Mesodermal cell (in vitro differentiated cells): ENCODE measurements around the gene SIGLEC6.

ENCODE experiments used
- H3K27ac ChIP-seq: 2 replicates; pipeline ENCODE4 v1.7.0; 2013; ENCODE audit warnings: mild to moderate bottlenecking, low read depth, low read length, moderate library complexity; ENCODE audit not compliant: severe bottlenecking
- H3K36me3 ChIP-seq: 2 replicates; pipeline ENCODE4 v1.7.1; 2013; ENCODE audit warnings: mild to moderate bottlenecking, low read length, moderate library complexity; ENCODE audit not compliant: control insufficient read depth, insufficient read depth
- H3K4me1 ChIP-seq: one replicate; pipeline ENCODE4 v1.7.1; 2013; ENCODE audit warnings: mild to moderate bottlenecking, low read length; ENCODE audit not compliant: insufficient read depth, control insufficient read depth, poor library complexity, severe bottlenecking
- H3K4me3 ChIP-seq: 2 replicates; pipeline ENCODE4 v1.7.0; 2013; ENCODE audit warnings: low read length, control low read depth, mild to moderate bottlenecking; ENCODE audit not compliant: insufficient read depth, poor library complexity, severe bottlenecking; ENCODE audit errors: extremely low read depth
- H3K9me3 ChIP-seq: 2 replicates; pipeline ENCODE4 v1.7.1; 2013; ENCODE audit warnings: mild to moderate bottlenecking, low read length, moderate library complexity; ENCODE audit not compliant: control insufficient read depth
- WGBS, 2 experiments: methylation state at CpG; one replicate each; pipeline ENCODE4 v1.1.5; 2013; ENCODE audit warnings: missing lambda C conversion rate in 2 of 2; ENCODE audit not compliant: insufficient coverage in 2 of 2; 5-methylcytosine and 5-hydroxymethylcytosine counted together

The SIGLEC6 gene

DNA sequence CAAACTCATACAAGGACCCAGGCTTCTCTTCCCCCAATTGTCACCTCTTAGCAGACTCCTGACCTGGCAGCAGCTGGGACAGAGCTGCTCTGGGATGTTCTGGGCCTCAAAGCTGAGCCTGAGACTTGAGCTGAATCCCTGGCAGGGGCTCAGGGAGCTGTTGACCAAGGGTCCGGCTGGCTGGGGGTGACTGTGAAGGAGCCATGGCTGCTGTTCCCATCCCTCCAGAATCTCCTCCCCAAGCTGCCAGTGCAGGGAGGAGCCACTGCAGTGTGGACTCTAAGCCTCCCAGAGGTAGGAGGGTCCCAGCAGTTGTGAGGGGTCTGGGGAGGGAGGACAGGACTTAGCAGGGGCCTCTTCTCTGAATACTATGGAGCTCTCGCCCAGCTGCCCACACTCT lies 2.2 kb downstream of the SIGLEC6 start:
- WGBS, 2 experiments, result 100% methylated on average over 1 of the region's 2 CpGs; no CpG with 5 or more reads in 1 of the 2 experiments
- Histone ChIP-seq H3K9me3 (no peaks in the 10 kb centered on the region), H3K4me1 (no peaks in the 10 kb centered on the region), H3K4me3 (no peak overlapping the region), H3K36me3 (no peaks in the 10 kb centered on the region), H3K27ac (no peak overlapping the region)

DNA sequence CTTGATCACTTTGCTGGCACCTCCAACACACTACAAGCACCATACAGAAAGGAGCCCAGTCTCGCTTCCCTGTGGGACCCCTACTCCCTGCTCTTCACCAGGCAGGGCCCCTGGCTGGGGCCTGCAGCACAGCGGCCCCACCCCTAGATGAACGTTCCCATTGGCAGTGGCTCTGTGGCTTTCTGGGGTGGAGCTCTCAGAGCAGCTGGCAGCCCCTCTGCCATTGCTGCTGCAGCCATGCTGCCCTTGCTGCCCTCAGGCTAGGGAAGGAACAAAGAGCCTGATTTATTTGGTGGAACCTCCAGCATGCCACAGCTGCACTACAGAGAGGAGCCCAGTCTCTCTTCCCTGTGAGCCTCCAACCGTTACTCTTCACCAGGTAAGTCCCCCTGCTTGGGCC lies 5.8 kb downstream of the SIGLEC6 start:
- Histone ChIP-seq H3K36me3 (no peaks in the 10 kb centered on the region), H3K9me3 (no peaks in the 10 kb centered on the region), H3K27ac (no peak overlapping the region), H3K4me1 (no peaks in the 10 kb centered on the region), H3K4me3 (no peak overlapping the region)
- 43 to 61% methylated on average over 3 to 4 of the region's 4 CpGs for WGBS, 2 experiments

DNA sequence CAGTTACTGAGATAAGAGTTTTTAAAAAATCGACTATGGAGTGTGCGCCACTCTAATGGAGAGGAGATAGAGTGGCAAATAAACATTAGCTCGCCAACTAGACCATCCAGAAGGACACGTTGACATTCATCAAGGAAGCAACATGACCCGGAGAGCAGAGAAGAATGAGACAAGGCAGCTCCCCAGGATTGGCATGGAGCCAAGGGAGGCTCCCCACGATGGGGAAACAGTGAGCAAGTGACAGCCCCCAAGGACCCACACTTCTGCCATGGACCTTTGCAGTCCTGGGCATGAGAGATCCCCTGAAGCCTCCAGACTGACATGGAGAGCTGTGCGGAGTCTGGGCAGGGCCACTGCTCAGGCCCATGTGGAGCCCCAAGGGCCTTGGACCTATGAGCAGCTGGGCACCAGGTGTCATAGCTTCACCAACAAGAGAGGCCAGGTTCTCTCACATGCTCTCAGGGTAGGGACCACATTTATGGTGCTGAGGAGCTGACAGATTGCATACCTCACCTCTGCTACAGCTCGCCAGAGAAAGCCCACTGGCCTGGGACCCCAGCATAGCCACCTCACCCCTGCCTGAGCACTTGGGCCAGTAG lies 6.7 kb downstream of the SIGLEC6 start:
- 84 to 85% methylated on average over 6 to 7 of the region's 8 CpGs for WGBS, 2 experiments
- Histone ChIP-seq H3K36me3 (no peaks in the 10 kb centered on the region), H3K9me3 (no peaks in the 10 kb centered on the region), H3K4me3 (no peak overlapping the region), H3K27ac (no peak overlapping the region), H3K4me1 (no peaks in the 10 kb centered on the region)

DNA sequence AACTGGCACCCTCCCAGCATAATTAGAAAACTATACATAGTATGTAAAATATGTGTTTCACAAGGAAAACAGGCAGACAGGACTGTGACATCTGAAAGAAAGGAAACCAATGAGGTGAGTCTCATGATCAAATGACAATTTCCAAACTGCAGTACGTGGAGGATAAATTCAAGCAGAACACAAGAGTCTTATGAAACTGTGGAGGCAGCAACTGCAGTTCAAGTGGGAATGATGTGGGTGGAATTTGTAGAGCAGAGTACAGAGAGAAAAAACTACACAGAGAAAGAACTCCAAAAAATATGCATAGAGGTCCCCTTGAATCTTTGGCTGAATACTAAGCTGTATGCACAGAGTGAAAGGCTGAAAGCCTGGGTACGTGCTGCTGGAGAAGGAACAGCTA lies 9.7 kb downstream of the SIGLEC6 start:
- no peaks in the 10 kb centered on the region for H3K36me3 ChIP-seq
- no peaks in the 10 kb centered on the region for H3K4me1 ChIP-seq
- H3K27ac ChIP-seq, result no peak overlapping the region
- 82 to 89% methylated on average over 1 of the region's 2 CpGs for WGBS, 2 experiments
- H3K4me3 ChIP-seq, result no peak overlapping the region
- peaks cover 5% of the 10 kb centered on the region for H3K9me3 ChIP-seq

DNA sequence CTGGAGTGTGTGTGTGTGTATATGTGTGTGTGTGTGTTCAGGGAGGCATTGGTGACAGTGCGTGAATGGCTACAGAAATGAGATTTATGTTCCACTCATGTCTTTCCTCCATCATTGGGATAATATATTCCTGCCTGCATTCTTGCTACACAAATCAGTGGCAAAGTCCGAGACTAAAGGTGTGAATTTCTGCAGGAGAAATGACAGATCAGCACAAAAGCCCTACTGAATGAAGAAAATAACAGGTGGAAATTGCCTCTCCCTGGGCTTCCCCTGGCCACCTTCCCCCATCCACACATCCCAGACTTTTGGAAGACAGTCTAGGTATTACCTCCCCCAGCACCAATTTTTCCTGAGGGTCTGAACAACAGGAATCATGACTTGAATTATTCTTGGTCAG lies 10.1 kb downstream of the SIGLEC6 start:
- Histone ChIP-seq H3K4me1 (no peaks in the 10 kb centered on the region), H3K4me3 (no peak overlapping the region), H3K9me3 (peaks cover 5% of the 10 kb centered on the region), H3K27ac (no peak overlapping the region), H3K36me3 (no peaks in the 10 kb centered on the region)
- WGBS, 2 experiments, result 60 to 100% methylated on average over 1 of the region's 2 CpGs

DNA sequence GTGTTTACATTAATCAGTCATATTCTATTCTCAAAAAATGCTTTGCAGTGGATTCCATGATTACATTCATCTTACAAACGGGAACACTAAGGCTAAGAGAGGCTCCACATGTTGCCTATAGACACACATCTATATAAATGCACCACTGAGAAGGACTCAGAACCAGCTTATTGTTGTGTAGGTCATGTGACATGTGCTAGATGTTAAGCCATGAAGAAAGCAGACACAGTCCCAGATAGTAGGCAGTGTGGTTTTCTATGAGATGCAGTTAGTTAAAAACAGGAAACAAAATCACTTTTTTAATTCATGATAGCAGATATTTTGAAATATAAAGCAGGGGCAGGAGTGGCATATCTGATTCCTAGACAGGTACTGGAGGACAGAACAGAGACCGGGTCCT lies 10.7 kb downstream of the SIGLEC6 start:
- no peak overlapping the region for H3K4me3 ChIP-seq
- 0% methylated on average over 1 of the region's 2 CpGs; no CpG with 5 or more reads in 1 of the 2 experiments for WGBS, 2 experiments
- H3K27ac ChIP-seq, result no peak overlapping the region
- H3K36me3 ChIP-seq, result no peaks in the 10 kb centered on the region
- no peaks in the 10 kb centered on the region for H3K4me1 ChIP-seq
- peaks cover 5% of the 10 kb centered on the region for H3K9me3 ChIP-seq

DNA sequence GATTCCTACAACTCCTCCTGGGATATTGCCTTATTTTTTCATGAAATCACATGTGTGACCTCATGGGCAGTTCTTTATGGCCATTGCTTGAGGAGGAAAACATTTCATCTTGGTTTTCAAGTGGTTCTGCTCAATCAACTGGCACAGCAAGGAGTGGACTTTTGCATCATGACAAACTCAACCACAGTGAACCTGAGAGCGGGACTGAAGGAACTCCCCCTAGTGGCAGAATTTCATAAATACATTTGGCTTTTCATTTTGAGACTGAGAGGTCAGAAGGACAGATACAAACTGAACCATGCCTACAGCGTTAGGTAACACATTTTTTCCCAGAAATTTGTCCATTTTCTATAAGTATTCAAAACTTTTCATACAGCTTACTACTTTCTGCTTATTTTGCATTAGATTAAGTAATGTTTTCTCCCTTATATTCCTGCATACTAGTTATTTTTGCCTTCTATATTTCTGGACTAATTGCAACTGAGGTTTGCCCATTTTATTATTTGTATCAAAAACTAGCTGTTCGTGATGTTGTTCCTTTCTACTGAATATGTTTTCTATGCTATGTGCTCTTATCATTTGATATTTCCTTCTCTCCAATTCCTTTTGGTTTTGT lies 16.5 kb downstream of the SIGLEC6 start:
- peaks cover 5% of the 10 kb centered on the region for H3K9me3 ChIP-seq
- H3K36me3 ChIP-seq, result no peaks in the 10 kb centered on the region
- WGBS, 2 experiments, result 7% methylated on average over 2 of the region's 3 CpGs; no CpG with 5 or more reads in 1 of the 2 experiments
- H3K27ac ChIP-seq, result no peak overlapping the region
- H3K4me3 ChIP-seq, result no peak overlapping the region
- no peaks in the 10 kb centered on the region for H3K4me1 ChIP-seq

DNA sequence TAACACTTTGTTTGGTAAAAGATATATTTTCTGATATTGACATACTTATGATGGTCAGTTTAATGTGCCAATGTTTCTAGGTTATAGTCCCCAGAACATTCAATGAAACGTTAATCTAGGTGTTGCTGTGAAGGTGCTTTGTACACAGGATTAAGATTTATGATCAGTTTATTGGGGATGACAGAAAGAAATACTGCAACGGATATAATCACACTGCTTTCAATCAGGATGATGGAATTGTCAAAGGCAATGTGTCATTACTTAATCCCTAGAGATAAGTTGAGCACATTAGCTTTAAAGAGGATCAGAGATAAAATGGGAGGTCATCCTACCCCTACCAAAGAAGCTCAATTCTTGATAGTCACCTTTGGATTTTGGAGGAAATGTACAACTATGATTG lies 17.5 kb downstream of the SIGLEC6 start:
- Histone ChIP-seq H3K9me3 (peaks cover 5% of the 10 kb centered on the region), H3K4me1 (no peaks in the 10 kb centered on the region), H3K36me3 (no peaks in the 10 kb centered on the region), H3K27ac (no peak overlapping the region), H3K4me3 (no peak overlapping the region)
- WGBS, 2 experiments, result 11 to 53% methylated on average over 1 to 2 of the region's 2 CpGs

DNA sequence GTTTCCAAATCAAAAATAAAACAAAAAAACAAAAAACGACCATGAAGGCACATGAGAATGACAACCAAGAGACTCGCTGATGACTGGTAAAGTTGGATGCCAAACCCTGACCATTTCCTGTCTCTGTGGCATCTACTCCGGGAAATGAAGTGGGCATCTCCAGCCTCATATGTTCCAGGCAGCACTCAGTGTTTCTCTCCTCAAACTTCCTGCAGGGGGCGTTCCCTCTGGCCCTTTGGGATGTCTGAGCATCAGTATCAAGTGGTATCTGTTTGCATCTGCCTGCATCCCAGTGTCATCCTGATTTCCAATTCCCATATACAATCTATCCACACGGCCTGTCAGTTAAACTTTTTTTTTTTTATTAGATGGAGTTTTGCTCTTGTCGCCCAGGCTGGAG lies 20.1 kb downstream of the SIGLEC6 start:
- H3K4me3 ChIP-seq, result no peak overlapping the region
- H3K36me3 ChIP-seq, result no peaks in the 10 kb centered on the region
- no peaks in the 10 kb centered on the region for H3K9me3 ChIP-seq
- no peak overlapping the region for H3K27ac ChIP-seq
- no peaks in the 10 kb centered on the region for H3K4me1 ChIP-seq
- WGBS, 2 experiments, result 7 to 14% methylated on average over 3 to 4 of the region's 6 CpGs

DNA sequence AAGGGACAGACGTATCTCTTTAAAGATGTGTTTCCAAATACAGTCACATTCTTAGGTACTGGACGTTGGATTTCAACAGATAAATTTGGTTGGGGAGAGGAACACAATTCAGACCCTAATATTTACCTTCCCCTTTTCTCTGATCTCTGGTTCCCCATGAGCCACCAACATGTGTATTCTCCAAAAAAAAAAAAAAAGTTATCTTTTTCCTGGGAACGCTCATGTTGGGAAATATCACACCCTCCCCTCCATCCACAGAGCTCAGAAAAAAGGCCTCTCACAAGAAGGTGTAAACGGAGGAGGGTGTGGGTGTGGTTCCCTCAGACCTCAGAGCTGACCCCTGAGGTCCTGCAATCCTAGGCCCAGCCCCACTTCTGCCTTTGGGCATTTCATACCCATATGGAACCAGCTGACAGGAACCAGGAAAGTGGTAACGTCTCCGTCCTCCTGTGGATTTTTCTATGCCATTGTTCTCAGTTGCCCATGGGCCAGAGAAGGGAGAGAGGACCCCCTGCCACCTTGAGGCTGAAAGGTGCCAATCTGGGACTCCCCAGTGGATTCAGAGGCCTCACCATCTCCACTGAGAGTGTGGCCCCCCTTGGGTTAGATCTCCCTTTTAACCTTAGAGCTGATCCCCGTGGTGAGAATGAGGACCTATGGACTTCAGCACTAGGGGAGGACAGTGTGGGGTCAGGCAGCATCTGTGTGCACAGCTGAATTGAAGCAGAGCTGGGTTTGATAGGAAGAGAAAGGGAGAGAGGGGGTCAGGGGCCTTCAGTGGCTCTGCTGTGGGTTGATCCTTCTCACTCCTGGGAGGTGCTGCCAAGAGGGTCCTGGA lies 21.4 kb downstream of the SIGLEC6 start:
- Histone ChIP-seq H3K9me3 (no peaks in the 10 kb centered on the region), H3K4me1 (no peaks in the 10 kb centered on the region), H3K4me3 (no peak overlapping the region), H3K36me3 (no peaks in the 10 kb centered on the region), H3K27ac (no peak overlapping the region)
- 59 to 74% methylated on average over 2 to 3 of the region's 7 CpGs for WGBS, 2 experiments
